ENCODE data around the gene AXDND1. TPM values are rescaled to one million over a fixed set of nuclear protein-coding genes. Genes with fewer than 3 reads are reported as not detected.
"Not testable (repeated sequence)": the region's sequence is repeated elsewhere in the genome, so short reads cannot be mapped to it uniquely, and the experiment has no call there.

AXDND1 gene
- total RNA-seq, 1 donor from 2014 or later = not detected

GRCh38 chr1:179437171-179437570 lies 71.4 kb downstream of the AXDND1 start:
- H3K9me3 ChIP-seq (replicated peaks) = no peaks in the 10 kb centered on the region
- H3K27ac ChIP-seq (replicated peaks) = no peak overlapping the region
- intact Hi-C loops (cut with micrococcal nuclease) = no loop called here
- no peaks in the 10 kb centered on the region for H3K36me3 ChIP-seq
- DNase-seq = no peak
- no peak overlapping the region for H3K4me3 ChIP-seq
- H3K4me1 ChIP-seq = no peaks in the 10 kb centered on the region
- peaks cover 3% of the 10 kb centered on the region for H3K27me3 ChIP-seq (ENCODE audit: low read depth)
- TF ChIP-seq CTCF (IDR thresholded peaks at IDR 0.05; ENCODE audit: borderline replicate concordance) = no peak

GRCh38 chr1:179439646-179440045 lies 73.9 kb downstream of the AXDND1 start:
- H3K36me3 ChIP-seq; intact Hi-C loops (cut with micrococcal nuclease); H3K27ac ChIP-seq (replicated peaks); H3K4me3 ChIP-seq; H3K9me3 ChIP-seq (replicated peaks); H3K27me3 ChIP-seq (ENCODE audit: low read depth); H3K4me1 ChIP-seq; DNase-seq: not testable (repeated sequence)

GRCh38 chr1:179440301-179440700 lies 74.5 kb downstream of the AXDND1 start:
- DNase-seq; H3K27me3 ChIP-seq (ENCODE audit: low read depth); H3K36me3 ChIP-seq; H3K4me1 ChIP-seq; intact Hi-C loops (cut with micrococcal nuclease); H3K9me3 ChIP-seq (replicated peaks); H3K27ac ChIP-seq (replicated peaks); H3K4me3 ChIP-seq: not testable (repeated sequence)

- Histone ChIP-seq H3K27ac (replicated peaks) (no peak overlapping the region), H3K4me3 (no peak overlapping the region), H3K36me3 (no peaks in the 10 kb centered on the region), H3K9me3 (replicated peaks) (no peaks in the 10 kb centered on the region), H3K4me1 (no peaks in the 10 kb centered on the region), H3K27me3 (ENCODE audit: low read depth) (peaks cover 3% of the 10 kb centered on the region)
- no peak for TF ChIP-seq CTCF (IDR thresholded peaks at IDR 0.05; ENCODE audit: borderline replicate concordance)
- no peak for DNase-seq
- intact Hi-C loops (cut with micrococcal nuclease) = no loop called here
These were observed 75.2 kb downstream of the AXDND1 start for GRCh38 chr1:179440971-179441370.

- no peaks in the 10 kb centered on the region for H3K4me1 ChIP-seq
- intact Hi-C loops (cut with micrococcal nuclease) = no loop called here
- H3K27ac ChIP-seq (replicated peaks) = no peak overlapping the region
- H3K4me3 ChIP-seq = no peak overlapping the region
- no peaks in the 10 kb centered on the region for H3K9me3 ChIP-seq (replicated peaks)
- no peaks in the 10 kb centered on the region for H3K36me3 ChIP-seq
- H3K27me3 ChIP-seq (ENCODE audit: low read depth) = peaks cover 3% of the 10 kb centered on the region
- no peak for DNase-seq
- no peak for TF ChIP-seq CTCF (IDR thresholded peaks at IDR 0.05; ENCODE audit: borderline replicate concordance)
These were observed 75.7 kb downstream of the AXDND1 start for GRCh38 chr1:179441501-179441900.

GRCh38 chr1:179442846-179443245 lies 77.1 kb downstream of the AXDND1 start:
- H3K4me3 ChIP-seq; H3K4me1 ChIP-seq; DNase-seq; intact Hi-C loops (cut with micrococcal nuclease); H3K36me3 ChIP-seq; H3K27ac ChIP-seq (replicated peaks); H3K9me3 ChIP-seq (replicated peaks); H3K27me3 ChIP-seq (ENCODE audit: low read depth): not testable (repeated sequence)

GRCh38 chr1:179445593-179445992 lies 79.8 kb downstream of the AXDND1 start:
- H3K9me3 ChIP-seq (replicated peaks) = no peaks in the 10 kb centered on the region
- H3K36me3 ChIP-seq = no peaks in the 10 kb centered on the region
- no peak for TF ChIP-seq CTCF (IDR thresholded peaks at IDR 0.05; ENCODE audit: borderline replicate concordance)
- intact Hi-C loops (cut with micrococcal nuclease) = no loop called here
- DNase-seq = no peak
- no peaks in the 10 kb centered on the region for H3K4me1 ChIP-seq
- H3K27ac ChIP-seq (replicated peaks) = no peak overlapping the region
- no peak overlapping the region for H3K4me3 ChIP-seq
- peaks cover 3% of the 10 kb centered on the region for H3K27me3 ChIP-seq (ENCODE audit: low read depth)

All from left ventricle myocardium inferior (tissue), 1 donor.